H9 (cell line): ENCODE results near the gene MSL3. TPM values are rescaled to one million over a fixed set of nuclear protein-coding genes. Genes with fewer than 3 reads are reported as not detected.

Source experiments
- DNase-seq: peaks from one replicate; pipeline ENCODE4 v3.0.0-alpha.2; 2017
- H2AFZ ChIP-seq: one replicate; pipeline ENCODE4 v1.6.1; 2013; ENCODE audit warnings: mild to moderate bottlenecking, low read length, control low read depth, moderate library complexity
- H2AK5ac ChIP-seq: 2 replicates; pipeline ENCODE4 v1.6.1; 2013; ENCODE audit warnings: low read length, control low read depth, mixed read lengths; ENCODE audit not compliant: insufficient read length
- H2BK120ac ChIP-seq: one replicate; pipeline ENCODE4 v1.6.1; 2013; ENCODE audit warnings: low read depth, mild to moderate bottlenecking, low read length, control low read depth, inconsistent platforms; ENCODE audit not compliant: poor library complexity, severe bottlenecking
- H2BK12ac ChIP-seq: 2 replicates; pipeline ENCODE4 v1.6.1; 2013; ENCODE audit warnings: low read length, control low read depth, mixed read lengths, low read depth; ENCODE audit not compliant: insufficient read length
- H2BK15ac ChIP-seq: 2 replicates; pipeline ENCODE4 v1.6.1; 2013; ENCODE audit warnings: low read depth, low read length, control low read depth
- H2BK20ac ChIP-seq: one replicate; pipeline ENCODE4 v1.6.1; 2013; ENCODE audit warnings: low read depth, mild to moderate bottlenecking, low read length, control low read depth, inconsistent platforms; ENCODE audit not compliant: poor library complexity, severe bottlenecking
- H2BK5ac ChIP-seq: 2 replicates; pipeline ENCODE4 v1.6.1; 2013; ENCODE audit warnings: low read length, control low read depth, mixed read lengths; ENCODE audit not compliant: insufficient read length
- H3K14ac ChIP-seq: 2 replicates; pipeline ENCODE4 v1.6.1; 2013; ENCODE audit warnings: low read length, control low read depth; ENCODE audit not compliant: insufficient read depth
- H3K18ac ChIP-seq: 2 replicates; pipeline ENCODE4 v1.6.1; 2013; ENCODE audit warnings: low read depth, mild to moderate bottlenecking, mixed read lengths, low read length, control low read depth; ENCODE audit not compliant: insufficient read length
- H3K23ac ChIP-seq: 2 replicates; pipeline ENCODE4 v1.6.1; 2013; ENCODE audit warnings: low read length, control low read depth, mixed read lengths, low read depth; ENCODE audit not compliant: insufficient read length
- H3K23me2 ChIP-seq: 2 replicates; pipeline ENCODE4 v1.6.1; 2013; ENCODE audit warnings: low read depth, mild to moderate bottlenecking, mixed read lengths, low read length, control low read depth; ENCODE audit not compliant: insufficient read length, poor library complexity, severe bottlenecking
- H3K27ac ChIP-seq: 2 replicates; pipeline ENCODE4 v1.5.1; 2013; ENCODE audit warnings: low read length, control low read depth, mixed read lengths, low read depth; ENCODE audit not compliant: insufficient read length
- H3K27me3 ChIP-seq: 2 replicates; pipeline ENCODE4 v1.6.1; 2013; ENCODE audit warnings: low read length, control low read depth, inconsistent platforms; ENCODE audit not compliant: insufficient read depth
- H3K4ac ChIP-seq: 2 replicates; pipeline ENCODE4 v1.6.1; 2013; ENCODE audit warnings: low read depth, mild to moderate bottlenecking, control low read depth, inconsistent platforms, low read length, moderate library complexity
- H3K4me1 ChIP-seq: 2 replicates; pipeline ENCODE4 v1.6.1; 2013; ENCODE audit warnings: low read length, control low read depth, inconsistent platforms; ENCODE audit not compliant: insufficient read depth
- H3K4me2 ChIP-seq: 2 replicates; pipeline ENCODE4 v1.6.1; 2013; ENCODE audit warnings: low read length, control low read depth, mixed read lengths; ENCODE audit not compliant: insufficient read length, insufficient read depth
- H3K56ac ChIP-seq: 2 replicates; pipeline ENCODE4 v1.6.1; 2013; ENCODE audit warnings: low read depth, mild to moderate bottlenecking, mixed read lengths, low read length, control low read depth; ENCODE audit not compliant: insufficient read length
- H3K79me1 ChIP-seq: 2 replicates; pipeline ENCODE4 v1.6.1; 2013; ENCODE audit warnings: low read depth, mild to moderate bottlenecking, moderate library complexity, low read length, control low read depth, inconsistent platforms; ENCODE audit not compliant: insufficient read depth, poor library complexity, severe bottlenecking
- H3K79me2 ChIP-seq: 2 replicates; pipeline ENCODE4 v1.6.1; 2013; ENCODE audit warnings: low read length, control low read depth, inconsistent platforms; ENCODE audit not compliant: insufficient read depth
- H3K9ac ChIP-seq: 2 replicates; pipeline ENCODE4 v1.6.1; 2013; ENCODE audit warnings: low read length, control low read depth, mixed read lengths; ENCODE audit not compliant: insufficient read length; ENCODE audit errors: extremely low read depth
- H3K9me3 ChIP-seq: one replicate; pipeline ENCODE4 v1.6.1; 2013; ENCODE audit warnings: low read depth, low read length, inconsistent platforms; ENCODE audit not compliant: control insufficient read depth
- H3T11ph ChIP-seq: one replicate; pipeline ENCODE4 v1.6.1; 2013; ENCODE audit warnings: mild to moderate bottlenecking, low read length, control low read depth, inconsistent platforms
- H4K20me1 ChIP-seq: one replicate; pipeline ENCODE4 v1.6.1; 2013; ENCODE audit not compliant: control insufficient read depth, insufficient read length, insufficient read depth
- H4K5ac ChIP-seq: 2 replicates; pipeline ENCODE4 v1.6.1; 2013; ENCODE audit warnings: low read depth, mild to moderate bottlenecking, mixed read lengths, low read length, control low read depth; ENCODE audit not compliant: insufficient read length
- H4K8ac ChIP-seq: replicated peaks from 2 replicates; pipeline ENCODE4 v1.6.1; 2013; ENCODE audit warnings: low read length, control low read depth, mixed read lengths, low read depth; ENCODE audit not compliant: insufficient read length
- H4K91ac ChIP-seq: 2 replicates; pipeline ENCODE4 v1.6.1; 2013; ENCODE audit warnings: low read depth, mild to moderate bottlenecking, moderate library complexity, mixed read lengths, low read length, control low read depth; ENCODE audit not compliant: insufficient read length
- H3K27ac Mint-ChIP-seq, 3 experiments: 2 replicates in 2 of 3; 3 replicates in 1 of 3; pipeline ENCODE4 v1.8.0; 2020 to 2021; ENCODE audit warnings: mixed read lengths in 3 of 3, mild to moderate bottlenecking in 1 of 3, moderate library complexity in 1 of 3
- H3K27me3 Mint-ChIP-seq: 2 replicates; pipeline ENCODE4 v1.8.0; 2021; ENCODE audit warnings: low read depth, mild to moderate bottlenecking, moderate library complexity, mixed read lengths
- H3K36me3 Mint-ChIP-seq, 3 experiments: 2 replicates in 2 of 3; 3 replicates in 1 of 3; pipeline ENCODE4 v1.8.0; 2020 to 2021; ENCODE audit warnings: low read depth in 3 of 3, mixed read lengths in 3 of 3; ENCODE audit not compliant: insufficient read depth in 1 of 3
- H3K4me1 Mint-ChIP-seq, 2 experiments: 2 replicates each; pipeline ENCODE4 v1.8.0; 2020; ENCODE audit warnings: mixed read lengths in 2 of 2
- H3K4me3 Mint-ChIP-seq, 2 experiments: 2 replicates in 1 of 2; 3 replicates in 1 of 2; pipeline ENCODE4 v1.8.0; 2020 to 2021; ENCODE audit warnings: mild to moderate bottlenecking in 2 of 2, mixed read lengths in 2 of 2, moderate library complexity in 1 of 2
- H3K9me3 Mint-ChIP-seq, 2 experiments: 2 replicates in 1 of 2; 3 replicates in 1 of 2; pipeline ENCODE4 v1.8.0; 2020; ENCODE audit warnings: mild to moderate bottlenecking in 2 of 2, mixed read lengths in 2 of 2, moderate library complexity in 1 of 2
- CTCF ChIP-seq: fragments of 200-600 bp; sonication (generic); conservative IDR thresholded peaks from 3 replicates; pipeline ENCODE4 v1.8.0; 2021; ENCODE audit warnings: antibody characterized with exemption, mild to moderate bottlenecking
- WGBS: extraction: QIAGEN DNeasy Blood & Tissue Kit; methylation state at CpG from one replicate; pipeline ENCODE4 v1.1.7; 2013; ENCODE audit warnings: missing lambda C conversion rate, low lambda C conversion rate, mixed read lengths; ENCODE audit not compliant: insufficient read length; ENCODE audit errors: extremely low coverage; 5-methylcytosine and 5-hydroxymethylcytosine counted together
- total RNA-seq: library from RNA; stranded (reverse); gene quantifications from 2 replicates; pipeline ENCODE4 v1.2.1, GENCODE V29; 2021

Gene MSL3
- total RNA-seq, 1 experiment from 2014 or later, result 13.0 TPM

DNA sequence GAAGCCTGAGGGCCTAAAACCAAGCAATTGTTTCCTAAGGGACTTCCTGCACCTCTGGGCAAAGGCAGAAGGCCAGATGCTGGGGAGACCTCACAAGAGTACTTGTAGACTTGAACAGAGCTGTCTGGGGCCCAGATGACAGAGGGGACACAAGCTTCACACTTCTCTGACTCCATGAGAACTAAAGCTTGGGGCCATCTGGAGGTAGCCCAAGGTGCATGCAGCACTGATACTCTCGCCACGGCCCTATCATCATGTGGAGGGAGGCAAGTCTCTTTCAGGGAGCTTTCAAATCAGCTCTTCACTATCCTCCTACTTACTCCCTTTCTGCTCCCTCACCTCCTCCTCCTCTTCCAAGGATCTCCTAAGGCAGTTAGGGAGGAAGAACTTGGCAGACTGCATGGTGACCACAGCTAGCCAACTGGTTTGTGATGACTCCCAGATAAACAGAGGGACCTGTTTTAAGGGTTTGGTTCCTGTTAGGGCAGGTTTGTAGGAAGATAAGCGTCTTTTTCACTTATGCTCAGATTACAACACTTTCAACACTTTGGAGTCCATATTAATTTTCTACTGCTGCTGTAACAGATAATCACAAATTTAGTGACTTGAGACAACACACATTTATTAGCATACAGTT, 23.8 kb downstream of the MSL3 start:
- Histone ChIP-seq H3K4me1 (no peaks in the 10 kb centered on the region), H3K23ac (no peak overlapping the region), H3K9ac (no peak overlapping the region), H3K18ac (no peak overlapping the region), H3K14ac (no peak overlapping the region), H2AK5ac (no peak overlapping the region), H2BK12ac (no peak overlapping the region), H2BK120ac (no peak overlapping the region), H3K4ac (no peak overlapping the region), H2BK20ac (no peak overlapping the region), H3K27ac (no peak overlapping the region), H3K79me2 (no peaks in the 10 kb centered on the region), H4K5ac (no peak overlapping the region), H4K91ac (no peak overlapping the region), H4K20me1 (no peaks in the 10 kb centered on the region), H3K79me1 (no peaks in the 10 kb centered on the region), H4K8ac (no peak overlapping the region), H2AFZ (no peak overlapping the region), H2BK15ac (no peak overlapping the region), H3T11ph (no peak overlapping the region), H3K4me2 (no peak overlapping the region), H2BK5ac (no peak overlapping the region), H3K9me3 (no peaks in the 10 kb centered on the region), H3K23me2 (no peaks in the 10 kb centered on the region), H3K56ac (no peak overlapping the region), H3K27me3 (no peaks in the 10 kb centered on the region)
- no CpG with 5 or more reads among the region's 3 CpGs for whole genome bisulfite sequencing
- no peak for DNase-seq
- Mint-ChIP-seq H3K27me3 (no peaks in the 10 kb centered on the region; the same call in 1 of the 2 replicates), H3K27ac (no peak overlapping the region), H3K9me3 (peaks cover 60 to 70% of the 10 kb centered on the region in 2 experiments), H3K36me3 (peaks cover 0 to 2% (median 0%) of the 10 kb centered on the region in 3 experiments; a peak in 3 of 7 replicates), H3K4me1 (no peaks in the 10 kb centered on the region), H3K4me3 (no peak overlapping the region)
- no peak for TF ChIP-seq CTCF
